22Rv1 (cell line): ENCODE results near the gene ADGRD1.

Experiments used
- ZFX ChIP-seq: fragments of 450-650 bp; IDR thresholded peaks from 2 replicates; pipeline ENCODE4 v1.6.1; 2017; ENCODE audit warnings: antibody characterized with exemption, borderline replicate concordance
- TF ChIP-seq, protein P1 (sequence below): fragments of 450-650 bp; IDR thresholded peaks from 2 replicates; pipeline ENCODE4 v1.5.1; 2017; ENCODE audit warnings: mild to moderate bottlenecking

DNA sequence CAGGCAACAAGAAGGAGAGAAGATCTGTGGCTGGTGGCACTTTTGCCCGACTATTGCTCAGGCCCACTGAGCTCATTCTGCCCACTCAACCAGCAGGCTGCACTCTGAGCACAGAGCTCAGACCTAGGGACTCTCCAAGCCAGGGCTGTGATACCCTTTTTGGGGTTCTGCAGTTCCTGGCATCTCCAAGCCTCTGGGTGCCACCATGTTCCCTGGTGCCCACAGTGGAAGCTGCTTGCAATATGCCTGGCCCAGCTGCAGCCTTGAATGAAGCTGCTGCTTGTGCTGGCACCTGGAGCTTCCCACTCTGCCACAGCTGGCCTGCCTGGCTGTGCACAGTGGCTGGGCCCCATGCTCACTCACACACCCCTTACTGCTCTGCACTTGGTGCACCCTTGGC is 236.1 kb downstream of the ADGRD1 start:
- TF ChIP-seq, protein P1, sequence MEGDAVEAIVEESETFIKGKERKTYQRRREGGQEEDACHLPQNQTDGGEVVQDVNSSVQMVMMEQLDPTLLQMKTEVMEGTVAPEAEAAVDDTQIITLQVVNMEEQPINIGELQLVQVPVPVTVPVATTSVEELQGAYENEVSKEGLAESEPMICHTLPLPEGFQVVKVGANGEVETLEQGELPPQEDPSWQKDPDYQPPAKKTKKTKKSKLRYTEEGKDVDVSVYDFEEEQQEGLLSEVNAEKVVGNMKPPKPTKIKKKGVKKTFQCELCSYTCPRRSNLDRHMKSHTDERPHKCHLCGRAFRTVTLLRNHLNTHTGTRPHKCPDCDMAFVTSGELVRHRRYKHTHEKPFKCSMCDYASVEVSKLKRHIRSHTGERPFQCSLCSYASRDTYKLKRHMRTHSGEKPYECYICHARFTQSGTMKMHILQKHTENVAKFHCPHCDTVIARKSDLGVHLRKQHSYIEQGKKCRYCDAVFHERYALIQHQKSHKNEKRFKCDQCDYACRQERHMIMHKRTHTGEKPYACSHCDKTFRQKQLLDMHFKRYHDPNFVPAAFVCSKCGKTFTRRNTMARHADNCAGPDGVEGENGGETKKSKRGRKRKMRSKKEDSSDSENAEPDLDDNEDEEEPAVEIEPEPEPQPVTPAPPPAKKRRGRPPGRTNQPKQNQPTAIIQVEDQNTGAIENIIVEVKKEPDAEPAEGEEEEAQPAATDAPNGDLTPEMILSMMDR: no peak
- TF ChIP-seq ZFX: no peak
